Common myeloid progenitor, CD34-positive (primary cell): ENCODE results near the gene ZP1.
A peak's percentile ranks its signal among the peaks of the same experiment; 100 is the strongest.

Experiments
- CTCF ChIA-PET: fragments of 350-600 bp; sonication (Branson Sonifier 250); formaldehyde crosslinking; loops from one replicate; lab custom pipeline; 2021; ENCODE audit warnings: antibody characterized with exemption; lab: Charles Lee
- POLR2A ChIA-PET: fragments of 350-600 bp; sonication (Branson Sonifier 250); formaldehyde crosslinking; loops from one replicate; lab custom pipeline; 2021; ENCODE audit warnings: antibody characterized with exemption; lab: Charles Lee
- DNase-seq, 3 donors: peaks; one replicate each; pipeline versions ENCODE4 v3.0.0 to v3.0.0-alpha.2; 2013
- H3K27ac ChIP-seq, 2 experiments: 1 replicate in 1 of 2; 2 replicates in 1 of 2; pipeline ENCODE4 v1.7.0; 2013; ENCODE audit warnings: inconsistent platforms in 2 of 2, low read length in 2 of 2, mild to moderate bottlenecking in 2 of 2, low read depth in 1 of 2, moderate library complexity in 1 of 2; ENCODE audit not compliant: severe bottlenecking in 2 of 2, insufficient read depth in 1 of 2, poor library complexity in 1 of 2
- H3K27me3 ChIP-seq, 5 experiments: replicated peaks in 2 of 5; 1 replicate in 3 of 5; 2 replicates in 2 of 5; pipeline versions ENCODE4 v1.6.1 to v1.7.0; 2013; ENCODE audit warnings: low read length in 4 of 5, mild to moderate bottlenecking in 2 of 5, moderate library complexity in 2 of 5, inconsistent platforms in 1 of 5; ENCODE audit not compliant: insufficient read depth in 5 of 5, control insufficient read depth in 4 of 5
- H3K36me3 ChIP-seq, 4 experiments: 1 replicate in 2 of 4; 2 replicates in 2 of 4; pipeline versions ENCODE4 v1.6.1 to v1.7.0; 2013; ENCODE audit warnings: low read length in 3 of 4, control low read depth in 1 of 4, mild to moderate bottlenecking in 1 of 4; ENCODE audit not compliant: control insufficient read depth in 4 of 4, insufficient read depth in 4 of 4
- H3K4me1 ChIP-seq, 4 experiments: 1 replicate in 3 of 4; 2 replicates in 1 of 4; pipeline versions ENCODE4 v1.6.1 to v1.7.1; 2013; ENCODE audit warnings: low read length in 3 of 4, mild to moderate bottlenecking in 3 of 4, control low read depth in 1 of 4, inconsistent platforms in 1 of 4, moderate library complexity in 1 of 4; ENCODE audit not compliant: control insufficient read depth in 4 of 4, insufficient read depth in 4 of 4; ENCODE audit errors: control extremely low read depth in 1 of 4
- H3K4me3 ChIP-seq, 7 experiments: 1 replicate in 4 of 7; 2 replicates in 3 of 7; pipeline versions ENCODE4 v1.5.1 to v1.7.0; 2013; ENCODE audit warnings: mild to moderate bottlenecking in 7 of 7, low read length in 6 of 7, moderate library complexity in 6 of 7, inconsistent platforms in 2 of 7, low read depth in 2 of 7, control low read depth in 1 of 7; ENCODE audit not compliant: insufficient read depth in 4 of 7, control insufficient read depth in 1 of 7; ENCODE audit errors: extremely low read depth in 1 of 7
- H3K9me3 ChIP-seq, 5 experiments: 1 replicate in 4 of 5; 2 replicates in 1 of 5; pipeline versions ENCODE4 v1.6.1 to v1.7.1; 2013; ENCODE audit warnings: low read length in 4 of 5, mild to moderate bottlenecking in 2 of 5, inconsistent platforms in 1 of 5, low read depth in 1 of 5, moderate library complexity in 1 of 5; ENCODE audit not compliant: control insufficient read depth in 4 of 5, insufficient read depth in 2 of 5; ENCODE audit errors: control extremely low read depth in 1 of 5
- WGBS: methylation state at CpG from one replicate; pipeline ENCODE4 v1.1.5; 2013; ENCODE audit not compliant: insufficient coverage; 5-methylcytosine and 5-hydroxymethylcytosine counted together

The ZP1 gene

DNA sequence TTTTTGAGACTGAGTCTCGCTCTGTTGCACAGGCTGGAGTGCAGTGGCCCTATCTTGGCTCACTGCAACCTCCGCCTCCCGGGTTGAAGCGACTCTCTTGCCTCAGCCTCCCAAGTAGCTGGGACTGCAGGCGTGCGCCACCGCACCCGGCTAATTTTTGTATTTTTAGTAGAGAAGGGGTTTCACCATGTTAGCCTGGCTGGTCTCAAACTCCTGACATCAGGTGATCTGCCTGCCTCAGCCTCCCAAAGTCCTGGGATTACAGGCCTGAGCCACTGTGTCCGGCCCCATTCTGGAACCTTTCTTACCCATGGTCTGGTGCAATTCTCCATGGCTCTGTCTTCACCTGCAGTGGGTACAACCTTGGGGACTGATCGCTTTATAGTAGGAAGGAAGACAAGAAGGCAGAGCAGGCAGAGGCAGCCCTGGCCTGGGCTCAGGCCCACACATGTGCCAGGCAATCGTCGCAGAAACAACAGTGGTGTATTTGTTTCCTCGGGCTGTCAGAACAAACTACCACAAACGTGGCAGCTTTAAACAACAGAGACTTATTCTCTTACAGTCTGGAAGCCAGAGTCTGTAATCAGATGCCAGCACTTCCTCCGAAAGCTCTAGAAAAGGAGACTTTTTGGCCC lies 7.6 kb upstream of the ZP1 start:
- no peak overlapping the region for H3K4me3 ChIP-seq
- peaks cover 6 to 48% (median 39%) of the 10 kb centered on the region in 4 experiments for H3K4me1 ChIP-seq
- WGBS, result 72% methylated on average over 9 of the region's 15 CpGs
- DNase-seq, result no peak
- no peaks in the 10 kb centered on the region for H3K9me3 ChIP-seq
- no peak overlapping the region for H3K27ac ChIP-seq
- POLR2A ChIA-PET, result no interaction called here
- no peaks in the 10 kb centered on the region for H3K36me3 ChIP-seq
- H3K27me3 ChIP-seq, result no peaks in the 10 kb centered on the region
- CTCF ChIA-PET, result interaction anchor here (1.1 kb wide), 1 partner anchor 11 kb away, joined by 4 read pairs; no protein-coding TSS in a partner anchor

DNA sequence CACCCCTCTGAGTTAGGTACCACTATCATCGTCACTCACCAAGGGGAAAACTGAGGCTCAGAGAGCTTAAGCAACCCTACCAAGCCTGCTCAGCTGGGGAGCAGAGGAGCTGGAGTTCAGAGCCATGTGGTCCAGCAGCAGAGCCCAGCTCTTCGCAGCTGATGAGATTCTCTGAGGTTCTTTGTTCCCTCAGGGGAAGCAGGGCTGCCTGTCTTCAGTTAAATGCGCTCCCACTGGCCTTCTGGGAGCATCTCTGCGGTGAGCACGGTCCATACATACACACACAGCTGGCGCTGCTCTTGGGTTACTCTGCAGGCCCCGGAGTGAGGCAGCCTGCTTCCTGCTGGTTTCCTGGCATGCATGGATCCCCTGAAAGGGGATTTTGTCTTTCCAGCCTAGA lies 6.4 kb upstream of the ZP1 start:
- ChIA-PET POLR2A (no interaction called here), CTCF (interaction anchor here (0.9 to 1.1 kb wide), 3 partner anchors 9 to 30 kb away, joined by 3 to 4 read pairs (median 4); no protein-coding TSS in a partner anchor)
- 63% methylated on average over 6 of the region's 7 CpGs for WGBS
- H3K4me3 ChIP-seq, result no peak overlapping the region
- no peak overlapping the region for H3K27ac ChIP-seq
- DNase-seq, result peak in 2 of 3 donors; percentile 48 to 80
- no peaks in the 10 kb centered on the region for H3K36me3 ChIP-seq
- H3K27me3 ChIP-seq, result no peaks in the 10 kb centered on the region
- H3K9me3 ChIP-seq, result no peaks in the 10 kb centered on the region
- H3K4me1 ChIP-seq, result peaks cover 3 to 42% (median 27%) of the 10 kb centered on the region in 4 experiments

DNA sequence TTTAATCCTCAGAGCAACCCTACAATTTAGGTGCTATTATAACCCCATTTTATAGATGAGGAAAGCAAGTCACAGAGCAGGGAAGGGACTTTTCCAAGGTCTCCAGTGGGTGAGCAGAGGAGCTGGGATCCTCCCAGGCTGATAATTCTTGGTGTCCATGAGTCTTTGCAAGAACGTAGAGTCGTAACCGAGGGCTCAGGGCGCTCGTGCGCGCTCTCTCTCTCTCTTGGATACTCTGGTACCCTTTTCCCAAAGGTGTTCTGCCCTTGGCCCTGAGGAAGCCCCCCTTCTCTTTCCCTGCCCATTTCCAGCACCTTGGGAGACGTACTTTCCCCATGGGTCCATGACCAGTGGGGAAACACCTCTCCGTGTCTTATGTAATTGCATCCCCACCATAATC lies 5.2 kb upstream of the ZP1 start:
- ChIA-PET CTCF (no interaction called here), POLR2A (no interaction called here)
- Histone ChIP-seq H3K36me3 (no peaks in the 10 kb centered on the region), H3K27ac (no peak overlapping the region), H3K27me3 (no peaks in the 10 kb centered on the region), H3K9me3 (no peaks in the 10 kb centered on the region), H3K4me1 (peaks cover 3 to 37% (median 24%) of the 10 kb centered on the region in 4 experiments), H3K4me3 (no peak overlapping the region)
- WGBS, result 99% methylated on average over 7 of the region's 9 CpGs
- no peak for DNase-seq

DNA sequence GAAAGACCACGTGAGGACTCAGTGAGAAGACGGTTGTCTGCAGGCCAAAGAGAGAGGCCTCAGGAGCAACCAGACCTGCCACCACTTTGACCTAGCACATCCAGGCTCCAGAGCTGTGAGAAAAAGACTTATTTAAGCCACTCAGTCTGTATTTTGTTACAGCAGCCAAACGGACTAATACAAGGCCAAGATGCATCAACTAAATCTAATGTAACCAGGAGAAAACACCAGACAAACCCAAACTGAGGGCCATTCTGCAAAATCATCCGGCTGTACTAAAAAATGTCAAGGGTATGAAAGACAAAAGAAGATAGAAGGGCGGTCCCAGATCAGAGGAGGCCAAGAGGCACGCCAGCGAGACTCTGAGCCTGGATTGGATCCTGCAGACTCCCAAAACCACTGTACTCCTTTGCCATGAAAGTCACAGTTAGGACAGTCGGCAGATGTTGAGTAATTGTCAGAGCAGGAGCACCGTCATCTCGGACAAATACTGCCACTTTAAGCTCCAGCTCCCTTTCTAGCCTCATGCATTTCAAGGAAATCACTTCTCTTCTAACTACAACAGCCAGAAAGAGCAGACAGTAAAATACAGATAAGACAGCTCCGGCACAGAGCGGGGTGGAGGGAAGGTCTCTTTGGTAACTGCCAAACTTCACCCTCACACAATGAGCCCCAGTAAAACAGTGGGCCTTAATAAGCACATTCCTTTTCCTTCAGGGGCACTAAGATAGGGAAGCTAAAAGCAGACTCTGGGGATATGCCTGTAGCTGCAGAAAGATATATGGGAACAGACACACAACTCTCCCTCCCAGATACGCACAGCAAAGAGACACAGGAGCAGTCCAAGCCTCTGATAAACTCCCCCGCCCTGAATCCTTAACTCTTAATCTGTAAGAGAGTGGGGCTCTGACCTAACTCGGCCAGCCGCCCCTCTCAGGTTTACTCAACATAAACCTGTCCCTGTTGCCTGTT lies 3.5 kb upstream of the ZP1 start:
- no peaks in the 10 kb centered on the region for H3K27me3 ChIP-seq
- CTCF ChIA-PET, result interaction anchor here (1.3 to 15.9 kb wide), 4 partner anchors 9 to 28 kb away, joined by 4 to 128 read pairs (median 6); no protein-coding TSS in a partner anchor
- H3K27ac ChIP-seq, result no peak overlapping the region
- no peaks in the 10 kb centered on the region for H3K36me3 ChIP-seq
- peak in 1 of 3 donors; percentile 43 for DNase-seq
- POLR2A ChIA-PET, result no interaction called here
- no peak overlapping the region for H3K4me3 ChIP-seq
- 85% methylated on average over 13 of the region's 16 CpGs for WGBS
- peaks cover 3 to 26% (median 16%) of the 10 kb centered on the region in 4 experiments for H3K4me1 ChIP-seq
- no peaks in the 10 kb centered on the region for H3K9me3 ChIP-seq

DNA sequence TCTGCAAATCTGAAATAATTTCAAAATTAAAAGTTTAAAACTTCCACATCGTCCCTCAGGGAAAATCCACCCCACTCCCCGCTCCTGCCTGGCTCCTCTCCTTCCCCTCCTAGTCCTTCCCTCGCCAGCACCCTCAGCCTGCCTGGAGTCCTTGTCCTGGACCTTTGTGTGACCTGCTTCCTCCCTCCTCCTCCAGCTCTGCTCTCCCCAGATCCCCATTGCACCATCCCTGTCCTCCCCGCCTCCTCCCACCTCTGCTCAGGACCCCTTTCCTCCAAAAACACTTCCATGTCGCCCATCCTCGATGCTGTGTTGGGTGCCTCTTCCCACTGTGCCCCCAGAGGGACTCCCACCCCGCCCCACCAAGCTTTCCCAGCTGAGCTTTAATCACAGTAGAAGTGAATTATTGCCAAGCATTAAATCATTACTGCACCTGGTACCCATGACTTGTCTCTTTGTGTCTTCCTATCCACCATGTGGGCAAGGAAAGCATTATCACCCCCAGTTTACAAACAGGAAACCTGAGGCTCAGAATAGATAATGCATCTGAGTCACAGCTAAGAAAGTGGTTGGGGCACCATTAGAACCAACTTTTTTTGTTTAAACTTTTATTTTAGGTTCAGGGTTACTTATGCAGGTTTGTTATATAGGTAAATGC lies 2.4 kb upstream of the ZP1 start:
- Histone ChIP-seq H3K27me3 (no peaks in the 10 kb centered on the region), H3K9me3 (no peaks in the 10 kb centered on the region), H3K4me1 (peaks cover 3 to 17% (median 10%) of the 10 kb centered on the region in 4 experiments), H3K4me3 (no peak overlapping the region), H3K36me3 (no peaks in the 10 kb centered on the region), H3K27ac (no peak overlapping the region)
- peak in 2 of 3 donors; percentile 74 to 86 for DNase-seq
- POLR2A ChIA-PET, result no interaction called here
- CTCF ChIA-PET, result interaction anchor here (0.9 to 15.9 kb wide), 4 partner anchors 9 to 29 kb away, joined by 3 to 128 read pairs (median 4); partner anchors contain the start of gene PTGDR2
- 94% methylated on average over 7 of the region's 7 CpGs for WGBS

DNA sequence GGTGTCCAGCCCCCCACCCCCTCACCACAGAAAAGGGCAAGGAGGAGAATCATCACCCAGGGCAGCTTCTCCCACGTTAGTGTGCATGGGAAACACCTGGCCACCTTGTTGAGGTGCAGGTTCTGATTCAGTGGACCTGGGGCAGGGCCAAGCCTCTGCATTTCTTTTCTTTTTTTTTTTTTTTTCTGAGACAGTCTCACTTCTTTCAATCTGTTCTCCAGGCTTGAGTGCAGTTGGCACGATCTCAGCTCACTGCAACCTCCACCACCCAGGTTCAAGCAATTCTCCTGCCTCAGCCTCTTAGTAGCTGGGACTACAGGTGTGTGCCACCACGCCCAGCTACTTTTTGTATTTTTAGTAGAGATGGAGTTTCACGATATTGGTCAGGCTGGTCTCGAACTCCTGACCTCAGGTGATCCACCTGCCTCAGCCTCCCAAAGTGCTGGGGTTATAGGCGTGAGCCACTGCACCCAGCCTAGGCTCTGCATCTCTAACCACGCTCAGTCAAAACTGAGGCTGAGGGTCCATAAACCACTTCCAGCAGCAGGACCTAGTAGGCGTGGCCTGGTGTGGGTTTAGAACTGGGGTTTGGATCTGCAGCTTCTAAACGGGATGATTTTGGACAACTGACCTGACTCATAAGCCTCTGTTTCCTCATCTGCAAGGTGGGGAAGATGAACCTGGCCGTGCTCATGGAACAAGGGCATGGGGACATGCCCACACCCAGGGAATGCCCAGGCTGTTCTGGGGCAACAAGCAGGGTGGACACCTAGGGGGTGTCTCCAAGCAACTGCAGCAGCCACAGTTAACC lies 734 bp downstream of the ZP1 start:
- ChIA-PET CTCF (interaction anchor here (0.7 to 15.9 kb wide), 5 partner anchors 8 to 34 kb away, joined by 3 to 128 read pairs (median 10); no protein-coding TSS in a partner anchor), POLR2A (no interaction called here)
- no peaks in the 10 kb centered on the region for H3K27me3 ChIP-seq
- no peaks in the 10 kb centered on the region for H3K9me3 ChIP-seq
- peaks cover 1 to 26% (median 19%) of the 10 kb centered on the region in 4 experiments for H3K4me1 ChIP-seq
- no peak overlapping the region for H3K27ac ChIP-seq
- DNase-seq, result no peak
- H3K4me3 ChIP-seq, result no peak overlapping the region
- 89% methylated on average over 9 of the region's 10 CpGs for WGBS
- H3K36me3 ChIP-seq, result no peaks in the 10 kb centered on the region
